Measurements from ENCODE around the gene ADGRB3. TPM values are rescaled to one million over a fixed set of nuclear protein-coding genes. Genes with fewer than 3 reads are reported as not detected.

ADGRB3 gene
- total and polyA plus RNA-seq, 2 donors (not counting 3 experiments of a cell fraction or from before 2014, with no cell fraction given) = not detected

GRCh38 chr6:69265090-69265489 is 630.0 kb downstream of the ADGRB3 start:
- no peaks in the 10 kb centered on the region for H3K27me3 ChIP-seq (ENCODE audit: control insufficient read depth in 2 of 2, insufficient read depth in 2 of 2, low read length in 2 of 2)
- H3K9ac ChIP-seq (replicated peaks; ENCODE audit: extremely low read depth, insufficient read depth, low read length) = no peak overlapping the region
- TF ChIP-seq, protein P1, sequence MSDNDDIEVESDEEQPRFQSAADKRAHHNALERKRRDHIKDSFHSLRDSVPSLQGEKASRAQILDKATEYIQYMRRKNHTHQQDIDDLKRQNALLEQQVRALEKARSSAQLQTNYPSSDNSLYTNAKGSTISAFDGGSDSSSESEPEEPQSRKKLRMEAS (IDR thresholded peaks at IDR 0.05; ENCODE audit: insufficient read depth, insufficient read length) = no peak
- TF ChIP-seq JUN (IDR thresholded peaks at IDR 0.05; ENCODE audit: borderline replicate concordance, insufficient read depth, insufficient read length, low read depth) (no peak), FOS (IDR thresholded peaks at IDR 0.05; ENCODE audit: borderline replicate concordance, insufficient read depth, low read length) (no peak), GATA2 (IDR thresholded peaks at IDR 0.05; ENCODE audit: insufficient read depth, insufficient read length, low read depth, low read length) (no peak), EZH2 (IDR thresholded peaks at IDR 0.05; ENCODE audit: borderline replicate concordance, low read depth, low read length, severe bottlenecking) (no peak), POLR2AphosphoS5 (IDR thresholded peaks at IDR 0.05; ENCODE audit: insufficient read depth, low read depth, low read length) (no peak), MYC (IDR thresholded peaks at IDR 0.05; ENCODE audit: low read depth, low read length) (no peak), POLR2A (IDR thresholded peaks at IDR 0.05; ENCODE audit: low read depth, low read length) (no peak)
- TF ChIP-seq, protein P2, sequence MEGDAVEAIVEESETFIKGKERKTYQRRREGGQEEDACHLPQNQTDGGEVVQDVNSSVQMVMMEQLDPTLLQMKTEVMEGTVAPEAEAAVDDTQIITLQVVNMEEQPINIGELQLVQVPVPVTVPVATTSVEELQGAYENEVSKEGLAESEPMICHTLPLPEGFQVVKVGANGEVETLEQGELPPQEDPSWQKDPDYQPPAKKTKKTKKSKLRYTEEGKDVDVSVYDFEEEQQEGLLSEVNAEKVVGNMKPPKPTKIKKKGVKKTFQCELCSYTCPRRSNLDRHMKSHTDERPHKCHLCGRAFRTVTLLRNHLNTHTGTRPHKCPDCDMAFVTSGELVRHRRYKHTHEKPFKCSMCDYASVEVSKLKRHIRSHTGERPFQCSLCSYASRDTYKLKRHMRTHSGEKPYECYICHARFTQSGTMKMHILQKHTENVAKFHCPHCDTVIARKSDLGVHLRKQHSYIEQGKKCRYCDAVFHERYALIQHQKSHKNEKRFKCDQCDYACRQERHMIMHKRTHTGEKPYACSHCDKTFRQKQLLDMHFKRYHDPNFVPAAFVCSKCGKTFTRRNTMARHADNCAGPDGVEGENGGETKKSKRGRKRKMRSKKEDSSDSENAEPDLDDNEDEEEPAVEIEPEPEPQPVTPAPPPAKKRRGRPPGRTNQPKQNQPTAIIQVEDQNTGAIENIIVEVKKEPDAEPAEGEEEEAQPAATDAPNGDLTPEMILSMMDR (IDR thresholded peaks at IDR 0.05; ENCODE audit: extremely low read depth in 1 of 2, insufficient read depth in 1 of 2, low read depth in 1 of 2, low read length in 2 of 2) = no peak
- no peak overlapping the region for H3K4me3 ChIP-seq (replicated peaks in 1 of 3; ENCODE audit: insufficient read depth in 1 of 3, low read depth in 1 of 3, low read length in 3 of 3)
- H3K79me2 ChIP-seq (ENCODE audit: control insufficient read depth, insufficient read depth, low read length) = no peaks in the 10 kb centered on the region
- BruUV-seq (replicated peaks) = no TSS peak
- peaks cover 2% of the 10 kb centered on the region for H3K9me3 ChIP-seq (replicated peaks; ENCODE audit: control insufficient read depth, insufficient read depth, low read length)
- dilution Hi-C loops (cut with MboI; ENCODE audit: extremely low pct_ligation_motif_present, low sequenced_read_pairs) = no loop called here
- H3K27ac ChIP-seq (ENCODE audit: insufficient read depth, low read depth, low read length) = no peak overlapping the region
- H2AFZ ChIP-seq (ENCODE audit: low read depth, low read length) = no peak overlapping the region
- ChIA-PET POLR2A (no interaction called here), CTCF (no interaction called here)
- H3K4me2 ChIP-seq (ENCODE audit: insufficient read depth, low read length) = no peak overlapping the region
- DNase-seq (ENCODE audit: low read depth, low spot score) (no peak), FAIRE-seq (no peak)
- H3K4me1 ChIP-seq (ENCODE audit: control insufficient read depth, extremely low read depth, insufficient read depth, low read length) = no peaks in the 10 kb centered on the region
- H3K9me1 ChIP-seq (replicated peaks; ENCODE audit: control insufficient read depth, extremely low read depth, insufficient read depth, low read length) = no peaks in the 10 kb centered on the region
- no peaks in the 10 kb centered on the region for H4K20me1 ChIP-seq (replicated peaks; ENCODE audit: control insufficient read depth, extremely low read depth, insufficient read depth, low read length)
- no peaks in the 10 kb centered on the region for H3K36me3 ChIP-seq (ENCODE audit: control insufficient read depth in 2 of 2, extremely low read depth in 1 of 2, insufficient read depth in 2 of 2, low read length in 2 of 2)
- intact Hi-C loops (cut with micrococcal nuclease) = no loop called here
